K562 (cell line): Measurements from ENCODE around the gene SLAMF6. TPM values are rescaled to one million over a fixed set of nuclear protein-coding genes. Genes with fewer than 3 reads are reported as not detected.
A peak's percentile ranks its signal among the peaks of the same experiment; 100 is the strongest.

Experiments
- ATAC-seq: fragments of 200-7000 bp; cut with Tn5 transposase; 3 replicates; pipeline ENCODE4 v1.9.1; 2020; ENCODE audit warnings: moderate library complexity
- BruUV-seq: library from RNA; stranded (reverse); fragments of 400-500 nt; replicated peaks from 2 replicates; lab custom pipeline; 2021; lab: Mats Ljungman, UMichigan
- CTCF ChIA-PET: fragments of 300-600 bp; formaldehyde crosslinking; extraction: SDS; loops from one replicate; lab custom pipeline; 2021; ENCODE audit warnings: low intra/inter-chr PET ratio; lab: Yijun Ruan, JAX
- POLR2A ChIA-PET: fragments of 300-600, 350-650 bp; sonication (Branson Sonifier 250); formaldehyde crosslinking; extraction: SDS; loops from one replicate; lab custom pipeline; 2021; ENCODE audit warnings: antibody characterized with exemption, inconsistent platforms; lab: Yijun Ruan, JAX
- DNase-seq, 4 experiments: peaks; one replicate each; pipeline versions ENCODE4 v3.0.0 to v3.0.0-alpha.2; 2011 to 2018; ENCODE audit warnings: low spot score in 3 of 4, mixed read lengths in 3 of 4; ENCODE audit errors: extremely low read depth in 1 of 4
- FAIRE-seq: peaks from 2 replicates; lab custom pipeline; 2011; peaks lifted over from hg19 to GRCh38; lab: Jason Lieb, UNC
- H2AFZ ChIP-seq: 2 replicates; pipeline ENCODE4 v1.6.0; 2011; ENCODE audit warnings: low read depth, low read length, control low read depth, inconsistent platforms
- H3K27ac ChIP-seq: fragments of 200-600 bp; 3 replicates; pipeline ENCODE4 v1.8.0; 2011; ENCODE audit warnings: low read depth, mild to moderate bottlenecking, control low read depth, inconsistent platforms, low read length, moderate library complexity, mixed read lengths; ENCODE audit errors: extremely low read depth
- H3K27me3 ChIP-seq, 2 experiments: fragments of 300-600 bp in 1 of 2; 2 replicates in 1 of 2; 3 replicates in 1 of 2; pipeline versions ENCODE4 v1.6.0 to v1.8.0; 2011; ENCODE audit warnings: inconsistent platforms in 2 of 2, low read length in 2 of 2, mild to moderate bottlenecking in 1 of 2, mixed read lengths in 1 of 2, moderate library complexity in 1 of 2; ENCODE audit not compliant: control insufficient read depth in 2 of 2, insufficient read depth in 2 of 2
- H3K36me3 ChIP-seq: fragments of 300-600 bp; 3 replicates; pipeline ENCODE4 v1.8.0; 2011; ENCODE audit warnings: mild to moderate bottlenecking, low read length, inconsistent platforms; ENCODE audit not compliant: control insufficient read depth, insufficient read depth
- H3K4me1 ChIP-seq, 2 experiments: fragments of 200-600 bp in 1 of 2; replicated peaks in 1 of 2; 2 replicates in 1 of 2; 3 replicates in 1 of 2; pipeline versions ENCODE4 v1.5.1 to v1.8.0; 2011; ENCODE audit warnings: inconsistent platforms in 2 of 2, low read length in 2 of 2, mild to moderate bottlenecking in 1 of 2, mixed read lengths in 1 of 2, moderate library complexity in 1 of 2; ENCODE audit not compliant: control insufficient read depth in 2 of 2, insufficient read depth in 2 of 2
- H3K4me2 ChIP-seq: 2 replicates; pipeline ENCODE4 v1.6.1; 2011; ENCODE audit warnings: low read length, control low read depth, inconsistent platforms, mixed read lengths; ENCODE audit not compliant: insufficient read depth
- H3K4me3 ChIP-seq: fragments of 200-600 bp; sonication (generic), shearing (Covaris generic); 2 replicates; pipeline ENCODE4 v1.5.1; 2016; ENCODE audit warnings: control low read depth, inconsistent platforms
- H3K79me2 ChIP-seq: fragments of 200-600 bp; 3 replicates; pipeline ENCODE4 v1.8.0; 2011; ENCODE audit warnings: low read length, inconsistent platforms; ENCODE audit not compliant: control insufficient read depth, insufficient read depth
- H3K9ac ChIP-seq, 2 experiments: 2 replicates each; pipeline versions ENCODE4 v1.6.0 to v1.6.1; 2011; ENCODE audit warnings: low read depth in 2 of 2, low read length in 2 of 2, control low read depth in 1 of 2, inconsistent platforms in 1 of 2, mild to moderate bottlenecking in 1 of 2, mixed read lengths in 1 of 2; ENCODE audit not compliant: insufficient read depth in 1 of 2
- H3K9me1 ChIP-seq: one replicate; pipeline ENCODE4 v1.6.0; 2011; ENCODE audit warnings: inconsistent platforms, mild to moderate bottlenecking, low read length, moderate library complexity; ENCODE audit not compliant: control insufficient read depth, insufficient read depth
- H3K9me3 ChIP-seq: replicated peaks from 2 replicates; pipeline ENCODE4 v1.5.1; 2011; ENCODE audit warnings: low read depth, low read length, inconsistent platforms; ENCODE audit not compliant: control insufficient read depth, insufficient read depth
- H4K20me1 ChIP-seq: replicated peaks from 2 replicates; pipeline ENCODE4 v1.6.1; 2011; ENCODE audit warnings: low read length, inconsistent platforms, mixed read lengths; ENCODE audit not compliant: control insufficient read depth, insufficient read depth
- C11orf30 ChIP-seq: fragments of 450-650 bp; IDR thresholded peaks from 2 replicates; pipeline ENCODE4 v1.6.1; 2016; ENCODE audit warnings: low read depth, mild to moderate bottlenecking
- FUS ChIP-seq: fragments of 200-400 bp; formaldehyde crosslinking; optimal IDR thresholded peaks from 2 replicates; pipeline ENCODE3; 2017; ENCODE audit warnings: low read depth, low read length
- MAFG ChIP-seq: fragments of 450-650 bp; conservative IDR thresholded peaks from 2 replicates; pipeline ENCODE4 v1.6.1; 2016; ENCODE audit warnings: missing genetic modification characterization, missing compliant biosample characterization
- NCOA4 ChIP-seq: fragments of 450-650 bp; IDR thresholded peaks from 2 replicates; pipeline ENCODE4 v1.6.1; 2018; ENCODE audit warnings: mild to moderate bottlenecking; ENCODE audit not compliant: partially characterized antibody
- SPI1 ChIP-seq: IDR thresholded peaks from 2 replicates; pipeline ENCODE4 v1.6.1; 2011; ENCODE audit warnings: low read depth, low read length, control low read depth, borderline replicate concordance
- ZBTB1 ChIP-seq: sonication (generic); formaldehyde crosslinking; IDR thresholded peaks from 2 replicates; pipeline ENCODE4 v1.8.1; 2023; ENCODE audit warnings: missing genetic modification reagents, low read depth, mild to moderate bottlenecking, borderline replicate concordance
- ZNF316 ChIP-seq: fragments of 450-650 bp; IDR thresholded peaks from 2 replicates; pipeline ENCODE4 v1.6.1; 2016
- WGBS: fragments of 100-300 bp; shearing (Covaris generic); methylation state at CpG from one replicate; pipeline ENCODE4 v1.1.6; 2016; ENCODE audit warnings: low coverage, mixed read lengths; ENCODE audit not compliant: insufficient coverage; ENCODE audit errors: missing lambda C conversion rate; 5-methylcytosine and 5-hydroxymethylcytosine counted together
- in situ Hi-C: fragments of 300-500 bp; cut with MboI; formaldehyde crosslinking; loops from 4 replicates; pipeline ENCODE4 v1.15.0; 2018; ENCODE audit warnings: inconsistent platforms, mixed read lengths
- intact Hi-C: fragments of 100-400 bp; cut with micrococcal nuclease; formaldehyde crosslinking; loops from 2 replicates; pipeline ENCODE4 v1.14.2; 2022
- polyA plus RNA-seq, 8 experiments: library from polyadenylated mRNA; depleted of rRNA in 4 of 8; stranded (reverse) in 5 of 8; unstranded in 3 of 8; fragments of >200 nt; fragmentation: Nextera tagmentation in 2 of 8; fragmentation: Illumina TruSeq in 1 of 8; extraction: Ambion mirVana in 2 of 8; extraction: Trizol in 1 of 8; gene quantifications; 2 replicates each; pipeline versions ENCODE4 v1.2.1 to v1.2.3, GENCODE V29; 2011 to 2014; ENCODE audit warnings: inconsistent platforms in 1 of 8, missing spikeins in 1 of 8
- total RNA-seq, 7 experiments: library from RNA; depleted of rRNA in 6 of 7; stranded (reverse); fragments of >200 nt in 6 of 7; fragmentation: Illumina TruSeq in 2 of 7; extraction: Trizol in 2 of 7; gene quantifications; 2 replicates each; pipeline versions ENCODE4 v1.2.1 to v1.2.3, GENCODE V29; 2011 to 2021; ENCODE audit warnings: low replicate concordance in 1 of 7
- TF ChIP-seq, protein P1 (sequence below): fragments of 200-800 bp; sonication (Bioruptor generic); IDR thresholded peaks from 2 replicates; pipeline ENCODE4 v1.6.1; 2016; ENCODE audit warnings: missing genetic modification characterization, missing compliant biosample characterization
- TF ChIP-seq, protein P2 (sequence below): fragments of 250-450 bp; sonication (Bioruptor Pico); IDR thresholded peaks from 2 replicates; pipeline ENCODE4 v1.5.1; 2021; ENCODE audit warnings: mild to moderate bottlenecking

Gene SLAMF6
- total and polyA plus RNA-seq, 9 of the 15 experiments (the other 6 are each of a cell fraction or from before 2014, with no cell fraction given): 0.56 to 4.8 (median 1.1) TPM

DNA sequence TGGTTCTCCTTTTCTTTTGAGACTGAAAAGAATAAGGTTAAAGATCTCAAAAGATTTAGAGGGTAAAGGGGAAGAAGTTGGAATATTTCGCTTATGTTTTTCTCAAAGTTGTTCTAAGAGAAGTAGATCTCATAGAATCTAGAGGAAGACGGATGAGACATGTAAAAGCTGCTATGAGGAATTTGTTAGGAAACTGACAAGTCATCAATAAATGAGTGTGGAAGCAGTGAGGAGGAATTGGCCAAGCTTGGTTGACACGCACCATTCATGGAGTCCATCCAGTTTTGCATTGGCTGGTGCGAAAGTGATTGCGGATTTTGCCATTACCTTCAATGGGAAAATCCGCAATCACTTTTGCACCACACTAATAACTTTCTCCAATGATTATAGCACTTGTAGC is 20.0 kb downstream of the SLAMF6 start:
- Histone ChIP-seq H3K9me3 (peaks cover 2% of the 10 kb centered on the region), H3K4me3 (no peak overlapping the region), H2AFZ (no peak overlapping the region), H3K36me3 (no peaks in the 10 kb centered on the region), H3K9ac (no peak overlapping the region), H4K20me1 (no peaks in the 10 kb centered on the region), H3K27me3 (no peaks in the 10 kb centered on the region), H3K4me2 (no peak overlapping the region), H3K27ac (no peak overlapping the region)
- CTCF ChIA-PET: no interaction called here
- BruUV-seq: no TSS peak
- in situ Hi-C loops: no loop called here
- POLR2A ChIA-PET: no interaction called here
- no peak for ATAC-seq
- FAIRE-seq: no peak
- DNase-seq: no peak
- TF ChIP-seq ZNF316 (peak; percentile 71; the same call in 1 of the 2 replicates), C11orf30 (peak; percentile 64), ZBTB1 (no peak)
- TF ChIP-seq, all 486 proteins: peak for 2
- H3K79me2 ChIP-seq: no peaks in the 10 kb centered on the region
- no peaks in the 10 kb centered on the region for H3K9me1 ChIP-seq
- intact Hi-C loops: no loop called here
- 72% methylated on average over 6 of the region's 6 CpGs for WGBS
- no peaks in the 10 kb centered on the region for H3K4me1 ChIP-seq

DNA sequence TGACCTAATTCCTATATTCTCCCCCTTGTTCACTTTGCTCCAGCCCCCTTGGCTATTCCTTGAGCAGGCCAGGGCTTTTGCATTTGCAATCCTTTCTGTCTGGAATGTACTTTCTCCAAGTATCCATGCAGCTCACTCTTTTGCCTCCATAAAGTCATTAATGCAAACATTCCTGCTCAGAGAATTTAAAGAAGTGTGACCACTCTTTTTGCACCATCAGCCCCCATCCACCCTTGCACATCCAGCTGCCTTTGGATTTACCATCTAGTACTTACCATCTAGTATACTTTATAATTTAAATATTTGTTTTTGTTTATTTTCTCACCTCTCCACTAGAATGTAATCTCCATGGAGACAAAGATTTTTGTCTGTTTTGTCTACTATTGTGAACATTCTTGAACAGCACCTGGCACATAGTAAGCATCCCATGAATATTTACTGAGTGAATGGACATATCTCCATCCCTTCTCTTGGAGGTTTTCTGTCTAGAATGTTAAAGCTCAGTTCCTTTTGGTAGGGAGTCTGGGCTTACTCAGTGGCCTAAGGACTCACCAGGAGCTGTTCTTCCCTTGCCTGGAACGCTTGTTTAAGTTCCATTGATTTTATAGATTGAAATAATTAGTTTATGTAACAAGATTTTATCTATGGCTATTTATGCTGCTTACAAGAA is 22.6 kb downstream of the SLAMF6 start:
- no peak for FAIRE-seq
- no peaks in the 10 kb centered on the region for H3K36me3 ChIP-seq
- in situ Hi-C loops (no loop called here), intact Hi-C loops (no loop called here)
- no peaks in the 10 kb centered on the region; the same call in none of the 2 replicates for H3K9me3 ChIP-seq
- H3K4me1 ChIP-seq: 0 out of 5 replicates have a peak, but pooled peaks cover 0 to 4% of the 10 kb centered on the region in 2 experiments
- no peak overlapping the region for H3K27ac ChIP-seq
- no peak overlapping the region for H3K4me2 ChIP-seq
- no TSS peak for BruUV-seq
- H3K79me2 ChIP-seq: no peaks in the 10 kb centered on the region
- H3K4me3 ChIP-seq: no peak overlapping the region
- no peaks in the 10 kb centered on the region for H3K27me3 ChIP-seq
- TF ChIP-seq, protein P1, sequence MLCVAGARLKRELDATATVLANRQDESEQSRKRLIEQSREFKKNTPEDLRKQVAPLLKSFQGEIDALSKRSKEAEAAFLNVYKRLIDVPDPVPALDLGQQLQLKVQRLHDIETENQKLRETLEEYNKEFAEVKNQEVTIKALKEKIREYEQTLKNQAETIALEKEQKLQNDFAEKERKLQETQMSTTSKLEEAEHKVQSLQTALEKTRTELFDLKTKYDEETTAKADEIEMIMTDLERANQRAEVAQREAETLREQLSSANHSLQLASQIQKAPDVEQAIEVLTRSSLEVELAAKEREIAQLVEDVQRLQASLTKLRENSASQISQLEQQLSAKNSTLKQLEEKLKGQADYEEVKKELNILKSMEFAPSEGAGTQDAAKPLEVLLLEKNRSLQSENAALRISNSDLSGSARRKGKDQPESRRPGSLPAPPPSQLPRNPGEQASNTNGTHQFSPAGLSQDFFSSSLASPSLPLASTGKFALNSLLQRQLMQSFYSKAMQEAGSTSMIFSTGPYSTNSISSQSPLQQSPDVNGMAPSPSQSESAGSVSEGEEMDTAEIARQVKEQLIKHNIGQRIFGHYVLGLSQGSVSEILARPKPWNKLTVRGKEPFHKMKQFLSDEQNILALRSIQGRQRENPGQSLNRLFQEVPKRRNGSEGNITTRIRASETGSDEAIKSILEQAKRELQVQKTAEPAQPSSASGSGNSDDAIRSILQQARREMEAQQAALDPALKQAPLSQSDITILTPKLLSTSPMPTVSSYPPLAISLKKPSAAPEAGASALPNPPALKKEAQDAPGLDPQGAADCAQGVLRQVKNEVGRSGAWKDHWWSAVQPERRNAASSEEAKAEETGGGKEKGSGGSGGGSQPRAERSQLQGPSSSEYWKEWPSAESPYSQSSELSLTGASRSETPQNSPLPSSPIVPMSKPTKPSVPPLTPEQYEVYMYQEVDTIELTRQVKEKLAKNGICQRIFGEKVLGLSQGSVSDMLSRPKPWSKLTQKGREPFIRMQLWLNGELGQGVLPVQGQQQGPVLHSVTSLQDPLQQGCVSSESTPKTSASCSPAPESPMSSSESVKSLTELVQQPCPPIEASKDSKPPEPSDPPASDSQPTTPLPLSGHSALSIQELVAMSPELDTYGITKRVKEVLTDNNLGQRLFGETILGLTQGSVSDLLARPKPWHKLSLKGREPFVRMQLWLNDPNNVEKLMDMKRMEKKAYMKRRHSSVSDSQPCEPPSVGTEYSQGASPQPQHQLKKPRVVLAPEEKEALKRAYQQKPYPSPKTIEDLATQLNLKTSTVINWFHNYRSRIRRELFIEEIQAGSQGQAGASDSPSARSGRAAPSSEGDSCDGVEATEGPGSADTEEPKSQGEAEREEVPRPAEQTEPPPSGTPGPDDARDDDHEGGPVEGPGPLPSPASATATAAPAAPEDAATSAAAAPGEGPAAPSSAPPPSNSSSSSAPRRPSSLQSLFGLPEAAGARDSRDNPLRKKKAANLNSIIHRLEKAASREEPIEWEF (CRISPR knock-in tag): no peak
- no peak for TF ChIP-seq FUS
- TF ChIP-seq, protein P2, sequence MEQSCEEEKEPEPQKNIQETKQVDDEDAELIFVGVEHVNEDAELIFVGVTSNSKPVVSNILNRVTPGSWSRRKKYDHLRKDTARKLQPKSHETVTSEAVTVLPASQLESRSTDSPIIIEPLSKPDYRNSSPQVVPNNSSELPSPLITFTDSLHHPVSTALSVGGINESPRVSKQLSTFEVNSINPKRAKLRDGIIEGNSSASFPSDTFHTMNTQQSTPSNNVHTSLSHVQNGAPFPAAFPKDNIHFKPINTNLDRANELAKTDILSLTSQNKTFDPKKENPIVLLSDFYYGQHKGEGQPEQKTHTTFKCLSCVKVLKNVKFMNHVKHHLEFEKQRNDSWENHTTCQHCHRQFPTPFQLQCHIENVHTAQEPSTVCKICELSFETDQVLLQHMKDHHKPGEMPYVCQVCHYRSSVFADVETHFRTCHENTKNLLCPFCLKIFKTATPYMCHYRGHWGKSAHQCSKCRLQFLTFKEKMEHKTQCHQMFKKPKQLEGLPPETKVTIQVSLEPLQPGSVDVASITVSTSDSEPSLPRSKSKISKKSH (CRISPR knock-in tag): no peak
- no peak for TF ChIP-seq NCOA4
- no peak for TF ChIP-seq MAFG (tag)
- TF ChIP-seq SPI1: no peak
- ChIA-PET POLR2A (no interaction called here), CTCF (no interaction called here)
- no peaks in the 10 kb centered on the region for H3K9me1 ChIP-seq
- no peak for DNase-seq
- H3K9ac ChIP-seq: no peak overlapping the region
- no peaks in the 10 kb centered on the region for H4K20me1 ChIP-seq
- ATAC-seq: no peak
- 0% methylated on average over 1 of the region's 1 CpG for WGBS
- H2AFZ ChIP-seq: no peak overlapping the region
